Activated CD4-positive, alpha-beta T cell treated with anti-CD3 and anti-CD28 coated beads, Interleukin-2, amount 50 U/mL, for 16 hours (primary cell): ENCODE measurements around the gene COL4A1.

Source experiments
- DNase-seq: peaks from one replicate; pipeline ENCODE4 v3.0.0-alpha.2; 2020

COL4A1 gene

GRCh38 chr13:110182461-110182860, 124.5 kb downstream of the COL4A1 start:
- DNase-seq, result no peak

- DNase-seq, result no peak
Measured at GRCh38 chr13:110182003-110182402, 125.0 kb downstream of the COL4A1 start.

- no peak for DNase-seq
Measured at GRCh38 chr13:110179857-110180147, 127.2 kb downstream of the COL4A1 start.

- no peak for DNase-seq
Measured at GRCh38 chr13:110179116-110179856, 127.7 kb downstream of the COL4A1 start.

- DNase-seq, result no peak
Measured at GRCh38 chr13:110177790-110178189, 129.2 kb downstream of the COL4A1 start.

GRCh38 chr13:110176431-110176830, 130.5 kb downstream of the COL4A1 start:
- no peak for DNase-seq

GRCh38 chr13:110173247-110173818, 133.6 kb downstream of the COL4A1 start:
- DNase-seq, result no peak

- DNase-seq, result no peak
Measured at GRCh38 chr13:110170882-110171281, 136.1 kb downstream of the COL4A1 start.

GRCh38 chr13:110170020-110170790, 136.8 kb downstream of the COL4A1 start:
- no peak for DNase-seq

GRCh38 chr13:110168999-110169933, 137.7 kb downstream of the COL4A1 start:
- no peak for DNase-seq

- DNase-seq, result no peak
Measured at GRCh38 chr13:110166598-110166997, 140.4 kb downstream of the COL4A1 start.

GRCh38 chr13:110164706-110165105, 142.3 kb downstream of the COL4A1 start:
- DNase-seq, result no peak

GRCh38 chr13:110162866-110163658, 143.9 kb downstream of the COL4A1 start:
- DNase-seq, result no peak

- DNase-seq, result no peak
Measured at GRCh38 chr13:110162053-110162452, 144.9 kb downstream of the COL4A1 start.

GRCh38 chr13:110161112-110161882, 145.7 kb downstream of the COL4A1 start:
- DNase-seq, result no peak

- no peak for DNase-seq
Measured at GRCh38 chr13:110158226-110158625, 148.7 kb downstream of the COL4A1 start.

- no peak for DNase-seq
Measured at GRCh38 chr13:110157718-110158117, 149.2 kb downstream of the COL4A1 start.

- DNase-seq, result no peak
Measured at GRCh38 chr13:110156301-110157049, 150.5 kb downstream of the COL4A1 start.

GRCh38 chr13:110155072-110155471, 151.9 kb downstream of the COL4A1 start:
- no peak for DNase-seq

- peak; percentile 5 for DNase-seq
Measured at GRCh38 chr13:110154410-110154933, 152.5 kb downstream of the COL4A1 start.
